HEK293 (cell line): ENCODE data around the gene NPIPB2.
A peak's percentile ranks its signal among the peaks of the same experiment; 100 is the strongest.

Experiments used
- FEZF1 ChIP-seq: fragments of 450-650 bp; formaldehyde crosslinking; IDR thresholded peaks from 2 replicates; pipeline ENCODE4 v1.5.1; 2016; ENCODE audit warnings: missing biosample characterization, missing genetic modification characterization
- KLF7 ChIP-seq: fragments of 450-650 bp; formaldehyde crosslinking; IDR thresholded peaks from 2 replicates; pipeline ENCODE4 v1.5.1; 2016; ENCODE audit warnings: missing biosample characterization, missing genetic modification characterization, borderline replicate concordance
- MEIS1 ChIP-seq: sonication (generic); formaldehyde crosslinking; IDR thresholded peaks from 2 replicates; pipeline ENCODE4 v1.8.1; 2022; ENCODE audit warnings: missing genetic modification reagents, mild to moderate bottlenecking, borderline replicate concordance
- OSR2 ChIP-seq: fragments of 450-650 bp; formaldehyde crosslinking; IDR thresholded peaks from 2 replicates; pipeline ENCODE4 v1.5.1; 2016; ENCODE audit warnings: missing biosample characterization, missing genetic modification characterization
- SCRT1 ChIP-seq: fragments of 450-650 bp; formaldehyde crosslinking; IDR thresholded peaks from 2 replicates; pipeline ENCODE4 v1.5.1; 2016; ENCODE audit warnings: missing biosample characterization, missing genetic modification characterization, borderline replicate concordance
- SETDB1 ChIP-seq: IDR thresholded peaks from one replicate; pipeline ENCODE4 v1.6.1; 2017; ENCODE audit warnings: mild to moderate bottlenecking, low read length, moderate library complexity, mixed read lengths; ENCODE audit not compliant: insufficient read length
- TRIM28 ChIP-seq: IDR thresholded peaks from 2 replicates; pipeline ENCODE4 v1.6.1; 2011; ENCODE audit warnings: low read length, control low read depth, borderline replicate concordance
- YY1 ChIP-seq: fragments of 450-650 bp; formaldehyde crosslinking; IDR thresholded peaks from 2 replicates; pipeline ENCODE4 v1.5.1; 2018; ENCODE audit warnings: missing biosample characterization, missing genetic modification characterization
- ZBTB17 ChIP-seq: fragments of 450-650 bp; formaldehyde crosslinking; IDR thresholded peaks from 2 replicates; pipeline ENCODE4 v1.5.1; 2016; ENCODE audit warnings: missing biosample characterization, missing genetic modification characterization
- ZBTB20 ChIP-seq: fragments of 450-650 bp; formaldehyde crosslinking; IDR thresholded peaks from 2 replicates; pipeline ENCODE4 v1.5.1; 2016; ENCODE audit warnings: missing biosample characterization, missing genetic modification characterization
- ZIC2 ChIP-seq: fragments of 450-650 bp; formaldehyde crosslinking; IDR thresholded peaks from 2 replicates; pipeline ENCODE4 v1.5.1; 2016; ENCODE audit warnings: missing biosample characterization, missing genetic modification characterization
- ZNF132 ChIP-seq: fragments of 450-650 bp; formaldehyde crosslinking; IDR thresholded peaks from 2 replicates; pipeline ENCODE4 v1.5.1; 2017; ENCODE audit warnings: missing biosample characterization, missing genetic modification characterization, borderline replicate concordance
- ZNF146 ChIP-seq: fragments of 450-650 bp; formaldehyde crosslinking; IDR thresholded peaks from 2 replicates; pipeline ENCODE4 v1.5.1; 2016; ENCODE audit warnings: missing biosample characterization, missing genetic modification characterization
- ZNF155 ChIP-seq: fragments of 450-650 bp; formaldehyde crosslinking; IDR thresholded peaks from 2 replicates; pipeline ENCODE4 v1.5.1; 2016; ENCODE audit warnings: missing biosample characterization, missing genetic modification characterization
- ZNF19 ChIP-seq: fragments of 450-650 bp; formaldehyde crosslinking; IDR thresholded peaks from 2 replicates; pipeline ENCODE4; 2016; ENCODE audit warnings: missing biosample characterization, missing genetic modification characterization, low read depth
- ZNF223 ChIP-seq: fragments of 450-650 bp; formaldehyde crosslinking; IDR thresholded peaks from 2 replicates; pipeline ENCODE4 v1.5.1; 2016; ENCODE audit warnings: missing biosample characterization, missing genetic modification characterization
- ZNF311 ChIP-seq: fragments of 450-650 bp; formaldehyde crosslinking; IDR thresholded peaks from 2 replicates; pipeline ENCODE4 v1.5.1; 2017; ENCODE audit warnings: missing biosample characterization, missing genetic modification characterization, borderline replicate concordance
- ZNF394 ChIP-seq: fragments of 450-650 bp; formaldehyde crosslinking; IDR thresholded peaks from 2 replicates; pipeline ENCODE4 v1.5.1; 2016; ENCODE audit warnings: missing biosample characterization, missing genetic modification characterization, mild to moderate bottlenecking, moderate library complexity, borderline replicate concordance
- ZNF404 ChIP-seq: fragments of 450-650 bp; formaldehyde crosslinking; IDR thresholded peaks from 2 replicates; pipeline ENCODE4 v1.5.1; 2017; ENCODE audit warnings: missing biosample characterization, missing genetic modification characterization
- TF ChIP-seq, protein P1 (sequence below): fragments of 450-650 bp; formaldehyde crosslinking; conservative IDR thresholded peaks from 2 replicates; pipeline ENCODE4 v1.5.1; 2016; ENCODE audit warnings: low read depth, missing biosample characterization, missing genetic modification characterization
- TF ChIP-seq, protein P2 (sequence below): fragments of 450-650 bp; formaldehyde crosslinking; IDR thresholded peaks from 2 replicates; pipeline ENCODE4 v1.5.1; 2016; ENCODE audit warnings: missing biosample characterization, missing genetic modification characterization
- TF ChIP-seq, protein P3 (sequence below): fragments of 450-650 bp; formaldehyde crosslinking; IDR thresholded peaks from 2 replicates; pipeline ENCODE4 v1.5.1; 2016; ENCODE audit warnings: missing biosample characterization, missing genetic modification characterization, low read depth
- TF ChIP-seq, protein P4 (sequence below): fragments of 450-650 bp; formaldehyde crosslinking; IDR thresholded peaks from 2 replicates; pipeline ENCODE4 v1.5.1; 2016; ENCODE audit warnings: missing biosample characterization, missing genetic modification characterization
- TF ChIP-seq, protein P5 (sequence below): fragments of 450-650 bp; formaldehyde crosslinking; IDR thresholded peaks from 2 replicates; pipeline ENCODE4 v1.5.1; 2016; ENCODE audit warnings: missing biosample characterization, missing genetic modification characterization
- TF ChIP-seq, protein P6 (sequence below): sonication (generic); formaldehyde crosslinking; IDR thresholded peaks from 2 replicates; pipeline ENCODE4 v1.8.1; 2022; ENCODE audit warnings: mild to moderate bottlenecking, moderate library complexity, missing genetic modification reagents

NPIPB2 gene

DNA sequence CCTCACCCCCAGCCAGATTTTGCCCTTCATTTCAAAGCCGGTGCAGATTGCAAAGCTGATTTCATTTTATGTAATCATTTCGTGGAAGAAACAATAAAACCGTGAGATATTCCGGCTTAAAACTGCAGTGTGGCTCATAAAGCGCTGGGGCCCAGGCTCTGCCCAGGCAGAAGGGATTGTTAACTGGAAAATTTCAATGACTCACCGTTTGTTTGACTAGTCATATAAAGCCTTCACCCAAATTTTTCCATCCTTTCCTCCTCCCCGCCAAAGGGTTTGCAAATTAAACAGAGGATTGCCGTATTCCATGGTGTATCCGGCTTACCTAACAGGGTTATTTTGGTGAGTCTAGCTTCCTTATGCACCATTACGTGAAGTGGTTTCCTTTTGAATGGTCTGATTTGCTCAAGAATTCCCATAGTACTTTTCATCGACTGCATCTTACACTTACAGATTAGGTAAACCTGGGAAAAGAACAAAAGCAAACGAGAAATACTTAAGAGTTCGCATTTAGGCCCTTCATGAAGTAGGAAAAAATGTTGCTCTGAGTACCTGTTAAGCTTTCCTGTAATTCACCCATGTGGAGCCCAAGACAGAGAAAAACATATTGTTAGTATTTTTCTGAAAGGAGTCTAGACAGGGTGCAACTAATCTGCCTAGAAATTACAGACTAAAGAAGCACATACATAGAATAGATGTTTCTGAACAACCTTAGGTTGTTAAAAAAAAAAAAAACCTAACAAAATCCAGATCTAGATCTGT, 25.1 kb downstream of the NPIPB2 start (continued):
- TF ChIP-seq, protein P1, sequence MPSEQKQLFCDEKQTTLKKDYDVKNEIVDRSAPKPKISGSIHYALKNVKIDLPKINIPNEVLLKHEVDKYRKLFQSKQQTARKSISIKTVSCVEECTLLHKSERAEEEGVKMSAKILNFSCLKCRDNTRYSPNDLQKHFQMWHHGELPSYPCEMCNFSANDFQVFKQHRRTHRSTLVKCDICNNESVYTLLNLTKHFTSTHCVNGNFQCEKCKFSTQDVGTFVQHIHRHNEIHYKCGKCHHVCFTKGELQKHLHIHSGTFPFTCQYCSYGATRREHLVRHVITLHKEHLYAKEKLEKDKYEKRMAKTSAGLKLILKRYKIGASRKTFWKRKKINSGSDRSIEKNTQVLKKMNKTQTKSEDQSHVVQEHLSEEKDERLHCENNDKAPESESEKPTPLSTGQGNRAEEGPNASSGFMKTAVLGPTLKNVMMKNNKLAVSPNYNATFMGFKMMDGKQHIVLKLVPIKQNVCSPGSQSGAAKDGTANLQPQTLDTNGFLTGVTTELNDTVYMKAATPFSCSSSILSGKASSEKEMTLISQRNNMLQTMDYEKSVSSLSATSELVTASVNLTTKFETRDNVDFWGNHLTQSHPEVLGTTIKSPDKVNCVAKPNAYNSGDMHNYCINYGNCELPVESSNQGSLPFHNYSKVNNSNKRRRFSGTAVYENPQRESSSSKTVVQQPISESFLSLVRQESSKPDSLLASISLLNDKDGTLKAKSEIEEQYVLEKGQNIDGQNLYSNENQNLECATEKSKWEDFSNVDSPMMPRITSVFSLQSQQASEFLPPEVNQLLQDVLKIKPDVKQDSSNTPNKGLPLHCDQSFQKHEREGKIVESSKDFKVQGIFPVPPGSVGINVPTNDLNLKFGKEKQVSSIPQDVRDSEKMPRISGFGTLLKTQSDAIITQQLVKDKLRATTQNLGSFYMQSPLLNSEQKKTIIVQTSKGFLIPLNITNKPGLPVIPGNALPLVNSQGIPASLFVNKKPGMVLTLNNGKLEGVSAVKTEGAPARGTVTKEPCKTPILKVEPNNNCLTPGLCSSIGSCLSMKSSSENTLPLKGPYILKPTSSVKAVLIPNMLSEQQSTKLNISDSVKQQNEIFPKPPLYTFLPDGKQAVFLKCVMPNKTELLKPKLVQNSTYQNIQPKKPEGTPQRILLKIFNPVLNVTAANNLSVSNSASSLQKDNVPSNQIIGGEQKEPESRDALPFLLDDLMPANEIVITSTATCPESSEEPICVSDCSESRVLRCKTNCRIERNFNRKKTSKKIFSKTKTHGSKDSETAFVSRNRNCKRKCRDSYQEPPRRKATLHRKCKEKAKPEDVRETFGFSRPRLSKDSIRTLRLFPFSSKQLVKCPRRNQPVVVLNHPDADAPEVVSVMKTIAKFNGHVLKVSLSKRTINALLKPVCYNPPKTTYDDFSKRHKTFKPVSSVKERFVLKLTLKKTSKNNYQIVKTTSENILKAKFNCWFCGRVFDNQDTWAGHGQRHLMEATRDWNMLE (tag by site-specific recombination): no peak
- TF ChIP-seq MEIS1 (CRISPR knock-in tag) (no peak), ZIC2 (tag by site-specific recombination) (no peak), KLF7 (tag by site-specific recombination) (no peak), ZNF146 (no peak), ZNF155 (tag by site-specific recombination) (no peak), SETDB1 (no peak), FEZF1 (peak; percentile 67), ZBTB20 (tag by site-specific recombination) (peak; percentile 70), ZBTB17 (tag by site-specific recombination) (peak; percentile 80), ZNF404 (tag by site-specific recombination) (no peak), ZNF394 (no peak), OSR2 (no peak; the same call in 1 of the 2 replicates), ZNF19 (tag by site-specific recombination) (no peak), TRIM28 (0 out of 2 replicates have a peak, but pooled peaks have one; percentile 23), YY1 (tag by site-specific recombination) (no peak), ZNF223 (tag by site-specific recombination) (no peak), SCRT1 (tag by site-specific recombination) (no peak), ZNF311 (no peak), ZNF132 (tag by site-specific recombination) (no peak)
- TF ChIP-seq, protein P2, sequence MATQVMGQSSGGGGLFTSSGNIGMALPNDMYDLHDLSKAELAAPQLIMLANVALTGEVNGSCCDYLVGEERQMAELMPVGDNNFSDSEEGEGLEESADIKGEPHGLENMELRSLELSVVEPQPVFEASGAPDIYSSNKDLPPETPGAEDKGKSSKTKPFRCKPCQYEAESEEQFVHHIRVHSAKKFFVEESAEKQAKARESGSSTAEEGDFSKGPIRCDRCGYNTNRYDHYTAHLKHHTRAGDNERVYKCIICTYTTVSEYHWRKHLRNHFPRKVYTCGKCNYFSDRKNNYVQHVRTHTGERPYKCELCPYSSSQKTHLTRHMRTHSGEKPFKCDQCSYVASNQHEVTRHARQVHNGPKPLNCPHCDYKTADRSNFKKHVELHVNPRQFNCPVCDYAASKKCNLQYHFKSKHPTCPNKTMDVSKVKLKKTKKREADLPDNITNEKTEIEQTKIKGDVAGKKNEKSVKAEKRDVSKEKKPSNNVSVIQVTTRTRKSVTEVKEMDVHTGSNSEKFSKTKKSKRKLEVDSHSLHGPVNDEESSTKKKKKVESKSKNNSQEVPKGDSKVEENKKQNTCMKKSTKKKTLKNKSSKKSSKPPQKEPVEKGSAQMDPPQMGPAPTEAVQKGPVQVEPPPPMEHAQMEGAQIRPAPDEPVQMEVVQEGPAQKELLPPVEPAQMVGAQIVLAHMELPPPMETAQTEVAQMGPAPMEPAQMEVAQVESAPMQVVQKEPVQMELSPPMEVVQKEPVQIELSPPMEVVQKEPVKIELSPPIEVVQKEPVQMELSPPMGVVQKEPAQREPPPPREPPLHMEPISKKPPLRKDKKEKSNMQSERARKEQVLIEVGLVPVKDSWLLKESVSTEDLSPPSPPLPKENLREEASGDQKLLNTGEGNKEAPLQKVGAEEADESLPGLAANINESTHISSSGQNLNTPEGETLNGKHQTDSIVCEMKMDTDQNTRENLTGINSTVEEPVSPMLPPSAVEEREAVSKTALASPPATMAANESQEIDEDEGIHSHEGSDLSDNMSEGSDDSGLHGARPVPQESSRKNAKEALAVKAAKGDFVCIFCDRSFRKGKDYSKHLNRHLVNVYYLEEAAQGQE (tag by site-specific recombination): no peak
- TF ChIP-seq, protein P3, sequence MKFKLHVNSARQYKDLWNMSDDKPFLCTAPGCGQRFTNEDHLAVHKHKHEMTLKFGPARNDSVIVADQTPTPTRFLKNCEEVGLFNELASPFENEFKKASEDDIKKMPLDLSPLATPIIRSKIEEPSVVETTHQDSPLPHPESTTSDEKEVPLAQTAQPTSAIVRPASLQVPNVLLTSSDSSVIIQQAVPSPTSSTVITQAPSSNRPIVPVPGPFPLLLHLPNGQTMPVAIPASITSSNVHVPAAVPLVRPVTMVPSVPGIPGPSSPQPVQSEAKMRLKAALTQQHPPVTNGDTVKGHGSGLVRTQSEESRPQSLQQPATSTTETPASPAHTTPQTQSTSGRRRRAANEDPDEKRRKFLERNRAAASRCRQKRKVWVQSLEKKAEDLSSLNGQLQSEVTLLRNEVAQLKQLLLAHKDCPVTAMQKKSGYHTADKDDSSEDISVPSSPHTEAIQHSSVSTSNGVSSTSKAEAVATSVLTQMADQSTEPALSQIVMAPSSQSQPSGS (tag by site-specific recombination): 0 out of 2 replicates have a peak, but pooled peaks have one; percentile 50
- TF ChIP-seq, protein P4, sequence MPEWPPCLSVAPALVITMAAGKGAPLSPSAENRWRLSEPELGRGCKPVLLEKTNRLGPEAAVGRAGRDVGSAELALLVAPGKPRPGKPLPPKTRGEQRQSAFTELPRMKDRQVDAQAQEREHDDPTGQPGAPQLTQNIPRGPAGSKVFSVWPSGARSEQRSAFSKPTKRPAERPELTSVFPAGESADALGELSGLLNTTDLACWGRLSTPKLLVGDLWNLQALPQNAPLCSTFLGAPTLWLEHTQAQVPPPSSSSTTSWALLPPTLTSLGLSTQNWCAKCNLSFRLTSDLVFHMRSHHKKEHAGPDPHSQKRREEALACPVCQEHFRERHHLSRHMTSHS (tag by site-specific recombination): no peak
- TF ChIP-seq, protein P5, sequence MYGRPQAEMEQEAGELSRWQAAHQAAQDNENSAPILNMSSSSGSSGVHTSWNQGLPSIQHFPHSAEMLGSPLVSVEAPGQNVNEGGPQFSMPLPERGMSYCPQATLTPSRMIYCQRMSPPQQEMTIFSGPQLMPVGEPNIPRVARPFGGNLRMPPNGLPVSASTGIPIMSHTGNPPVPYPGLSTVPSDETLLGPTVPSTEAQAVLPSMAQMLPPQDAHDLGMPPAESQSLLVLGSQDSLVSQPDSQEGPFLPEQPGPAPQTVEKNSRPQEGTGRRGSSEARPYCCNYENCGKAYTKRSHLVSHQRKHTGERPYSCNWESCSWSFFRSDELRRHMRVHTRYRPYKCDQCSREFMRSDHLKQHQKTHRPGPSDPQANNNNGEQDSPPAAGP: no peak
- TF ChIP-seq, protein P6, sequence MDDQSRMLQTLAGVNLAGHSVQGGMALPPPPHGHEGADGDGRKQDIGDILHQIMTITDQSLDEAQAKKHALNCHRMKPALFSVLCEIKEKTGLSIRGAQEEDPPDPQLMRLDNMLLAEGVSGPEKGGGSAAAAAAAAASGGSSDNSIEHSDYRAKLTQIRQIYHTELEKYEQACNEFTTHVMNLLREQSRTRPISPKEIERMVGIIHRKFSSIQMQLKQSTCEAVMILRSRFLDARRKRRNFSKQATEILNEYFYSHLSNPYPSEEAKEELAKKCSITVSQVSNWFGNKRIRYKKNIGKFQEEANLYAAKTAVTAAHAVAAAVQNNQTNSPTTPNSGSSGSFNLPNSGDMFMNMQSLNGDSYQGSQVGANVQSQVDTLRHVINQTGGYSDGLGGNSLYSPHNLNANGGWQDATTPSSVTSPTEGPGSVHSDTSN: no peak
